Chondrocyte (in vitro differentiated cells): ENCODE data around the gene MISP. TPM values are rescaled to one million over a fixed set of nuclear protein-coding genes. Genes with fewer than 3 reads are reported as not detected.

Experiments
- DNase-seq: peaks from one replicate; pipeline ENCODE4 v3.0.0; 2021; ENCODE audit warnings: mixed read lengths, low spot score
- H3K27ac Mint-ChIP-seq: one replicate; pipeline ENCODE4 v1.8.0; 2021; ENCODE audit warnings: mild to moderate bottlenecking, moderate library complexity, mixed read lengths; ENCODE audit not compliant: unreplicated experiment
- H3K27me3 Mint-ChIP-seq: 2 replicates; pipeline ENCODE4 v1.8.0; 2021; ENCODE audit warnings: low read depth, mixed read lengths
- H3K36me3 Mint-ChIP-seq: 2 replicates; pipeline ENCODE4 v1.8.0; 2021; ENCODE audit warnings: low read depth, mixed read lengths
- H3K4me1 Mint-ChIP-seq: 2 replicates; pipeline ENCODE4 v1.8.0; 2021; ENCODE audit warnings: low read depth, mild to moderate bottlenecking, mixed read lengths
- H3K4me3 Mint-ChIP-seq: one replicate; pipeline ENCODE4 v1.8.0; 2021; ENCODE audit warnings: mild to moderate bottlenecking, moderate library complexity, mixed read lengths; ENCODE audit not compliant: unreplicated experiment
- H3K9me3 Mint-ChIP-seq: 2 replicates; pipeline ENCODE4 v1.8.0; 2021; ENCODE audit warnings: low read depth, mixed read lengths
- CTCF ChIP-seq: fragments of 200-600 bp; sonication (generic); IDR thresholded peaks from 2 replicates; pipeline ENCODE4 v1.5.0; 2021; ENCODE audit warnings: antibody characterized with exemption, mild to moderate bottlenecking, moderate library complexity
- total RNA-seq: library from RNA; stranded (reverse); gene quantifications from 3 replicates; pipeline ENCODE4 v1.2.1, GENCODE V29; 2021

MISP gene
- total RNA-seq, 1 donor from 2014 or later: 1.5 TPM

GRCh38 chr19:782185-782877, 31.4 kb downstream of the MISP start:
- Mint-ChIP-seq H3K4me3 (peak overlapping the region; percentile 76), H3K9me3 (no peaks in the 10 kb centered on the region), H3K27me3 (no peaks in the 10 kb centered on the region), H3K4me1 (peaks cover 33% of the 10 kb centered on the region), H3K27ac (peak overlapping the region; percentile 92), H3K36me3 (no peaks in the 10 kb centered on the region)
- TF ChIP-seq CTCF: no peak
- peak; percentile 93 for DNase-seq

- no peak for TF ChIP-seq CTCF
- no peaks in the 10 kb centered on the region for H3K36me3 Mint-ChIP-seq
- H3K27me3 Mint-ChIP-seq: no peaks in the 10 kb centered on the region
- no peaks in the 10 kb centered on the region for H3K9me3 Mint-ChIP-seq
- DNase-seq: peak; percentile 58
- peak overlapping the region; percentile 76 for H3K4me3 Mint-ChIP-seq
- H3K4me1 Mint-ChIP-seq: peaks cover 33% of the 10 kb centered on the region
- H3K27ac Mint-ChIP-seq: peak overlapping the region; percentile 92
Measured at GRCh38 chr19:782878-783668, 32.2 kb downstream of the MISP start.

- Mint-ChIP-seq H3K36me3 (no peaks in the 10 kb centered on the region), H3K4me1 (peaks cover 34% of the 10 kb centered on the region), H3K27me3 (no peaks in the 10 kb centered on the region), H3K9me3 (no peaks in the 10 kb centered on the region), H3K27ac (peak overlapping the region; percentile 32), H3K4me3 (peak overlapping the region; percentile 49)
- DNase-seq: peak; percentile 84
- no peak for TF ChIP-seq CTCF
Measured at GRCh38 chr19:784541-784940, 33.6 kb downstream of the MISP start.

GRCh38 chr19:787536-787935, 36.6 kb downstream of the MISP start:
- Mint-ChIP-seq H3K9me3 (no peaks in the 10 kb centered on the region), H3K4me3 (no peak overlapping the region), H3K27ac (no peak overlapping the region), H3K36me3 (no peaks in the 10 kb centered on the region), H3K27me3 (no peaks in the 10 kb centered on the region), H3K4me1 (peaks cover 37% of the 10 kb centered on the region)
- TF ChIP-seq CTCF: no peak
- peak; percentile 82 for DNase-seq

GRCh38 chr19:788686-788982, 37.7 kb downstream of the MISP start:
- H3K4me3 Mint-ChIP-seq: no peak overlapping the region
- H3K27ac Mint-ChIP-seq: peak overlapping the region; percentile 78
- no peak for DNase-seq
- peaks cover 28% of the 10 kb centered on the region for H3K4me1 Mint-ChIP-seq
- H3K9me3 Mint-ChIP-seq: no peaks in the 10 kb centered on the region
- no peak for TF ChIP-seq CTCF
- no peaks in the 10 kb centered on the region for H3K27me3 Mint-ChIP-seq
- no peaks in the 10 kb centered on the region for H3K36me3 Mint-ChIP-seq
